ENCODE measurements around the gene EXOC4.
A peak's percentile ranks its signal among the peaks of the same experiment; 100 is the strongest.

Gene EXOC4

GRCh38 chr7:133452577-133452976 is 199.7 kb downstream of the EXOC4 start:
- in situ Hi-C loops (cut with MboI; ENCODE audit: low pct_unique_long_range_greater_than_20kb, low sequenced_read_pairs) = no loop called here
- no peak for DNase-seq

- no peak for DNase-seq
- in situ Hi-C loops (cut with MboI; ENCODE audit: low pct_unique_long_range_greater_than_20kb, low sequenced_read_pairs) = no loop called here
These were observed 205.8 kb downstream of the EXOC4 start for GRCh38 chr7:133458688-133459087.

- DNase-seq = no peak
These were observed 208.5 kb downstream of the EXOC4 start for GRCh38 chr7:133461421-133461820.

GRCh38 chr7:133475655-133476054 is 222.8 kb downstream of the EXOC4 start:
- no peak for DNase-seq
- in situ Hi-C loops (cut with MboI; ENCODE audit: low pct_unique_long_range_greater_than_20kb, low sequenced_read_pairs) = no loop called here

More at GRCh38 chr7:133461421-133461820, 208.5 kb downstream of the EXOC4 start:
- in situ Hi-C loops (cut with MboI; ENCODE audit: low pct_unique_long_range_greater_than_20kb, low sequenced_read_pairs) = no loop called here

- no peak for DNase-seq
- in situ Hi-C loops (cut with MboI; ENCODE audit: low pct_unique_long_range_greater_than_20kb, low sequenced_read_pairs) = no loop called here
These were observed 224.9 kb downstream of the EXOC4 start for GRCh38 chr7:133477791-133478190.

- DNase-seq = no peak
- in situ Hi-C loops (cut with MboI; ENCODE audit: low pct_unique_long_range_greater_than_20kb, low sequenced_read_pairs) = no loop called here
These were observed 225.8 kb downstream of the EXOC4 start for GRCh38 chr7:133478591-133479135.

GRCh38 chr7:133479456-133480065 is 226.7 kb downstream of the EXOC4 start:
- DNase-seq = no peak
- in situ Hi-C loops (cut with MboI; ENCODE audit: low pct_unique_long_range_greater_than_20kb, low sequenced_read_pairs) = no loop called here

- in situ Hi-C loops (cut with MboI; ENCODE audit: low pct_unique_long_range_greater_than_20kb, low sequenced_read_pairs) = no loop called here
- no peak for DNase-seq
These were observed 228.0 kb downstream of the EXOC4 start for GRCh38 chr7:133480868-133481267.

GRCh38 chr7:133481676-133482075 is 228.8 kb downstream of the EXOC4 start:
- in situ Hi-C loops (cut with MboI; ENCODE audit: low pct_unique_long_range_greater_than_20kb, low sequenced_read_pairs) = no loop called here

GRCh38 chr7:133482599-133482998 is 229.7 kb downstream of the EXOC4 start:
- in situ Hi-C loops (cut with MboI; ENCODE audit: low pct_unique_long_range_greater_than_20kb, low sequenced_read_pairs) = no loop called here
- no peak for DNase-seq

More at GRCh38 chr7:133481676-133482075, 228.8 kb downstream of the EXOC4 start:
- DNase-seq = no peak

- DNase-seq = peak; percentile 9
- in situ Hi-C loops (cut with MboI; ENCODE audit: low pct_unique_long_range_greater_than_20kb, low sequenced_read_pairs) = no loop called here
These were observed 231.2 kb downstream of the EXOC4 start for GRCh38 chr7:133484086-133484485.

- DNase-seq = no peak
- in situ Hi-C loops (cut with MboI; ENCODE audit: low pct_unique_long_range_greater_than_20kb, low sequenced_read_pairs) = no loop called here
These were observed 237.0 kb downstream of the EXOC4 start for GRCh38 chr7:133489906-133490305.

GRCh38 chr7:133491201-133491691 is 238.4 kb downstream of the EXOC4 start:
- in situ Hi-C loops (cut with MboI; ENCODE audit: low pct_unique_long_range_greater_than_20kb, low sequenced_read_pairs) = no loop called here

GRCh38 chr7:133491846-133492652 is 239.2 kb downstream of the EXOC4 start:
- in situ Hi-C loops (cut with MboI; ENCODE audit: low pct_unique_long_range_greater_than_20kb, low sequenced_read_pairs) = no loop called here
- DNase-seq = peak; percentile 34

More at GRCh38 chr7:133491201-133491691, 238.4 kb downstream of the EXOC4 start:
- DNase-seq = no peak

GRCh38 chr7:133497061-133497460 is 244.2 kb downstream of the EXOC4 start:
- in situ Hi-C loops (cut with MboI; ENCODE audit: low pct_unique_long_range_greater_than_20kb, low sequenced_read_pairs) = no loop called here
- DNase-seq = no peak

GRCh38 chr7:133501771-133502170 is 248.9 kb downstream of the EXOC4 start:
- in situ Hi-C loops (cut with MboI; ENCODE audit: low pct_unique_long_range_greater_than_20kb, low sequenced_read_pairs) = no loop called here
- DNase-seq = no peak

GRCh38 chr7:133502498-133502897 is 249.6 kb downstream of the EXOC4 start:
- in situ Hi-C loops (cut with MboI; ENCODE audit: low pct_unique_long_range_greater_than_20kb, low sequenced_read_pairs) = no loop called here
- DNase-seq = no peak

GRCh38 chr7:133502972-133503371 is 250.1 kb downstream of the EXOC4 start:
- in situ Hi-C loops (cut with MboI; ENCODE audit: low pct_unique_long_range_greater_than_20kb, low sequenced_read_pairs) = no loop called here

GRCh38 chr7:133504825-133505224 is 251.9 kb downstream of the EXOC4 start:
- in situ Hi-C loops (cut with MboI; ENCODE audit: low pct_unique_long_range_greater_than_20kb, low sequenced_read_pairs) = no loop called here
- DNase-seq = no peak

More at GRCh38 chr7:133502972-133503371, 250.1 kb downstream of the EXOC4 start:
- no peak for DNase-seq

- DNase-seq = no peak
- in situ Hi-C loops (cut with MboI; ENCODE audit: low pct_unique_long_range_greater_than_20kb, low sequenced_read_pairs) = no loop called here
These were observed 256.9 kb downstream of the EXOC4 start for GRCh38 chr7:133509822-133510221.

All from KBM-7 (cell line).